Measurements from ENCODE around the gene ITPR1. TPM values are rescaled to one million over a fixed set of nuclear protein-coding genes. Genes with fewer than 3 reads are reported as not detected.

The ITPR1 gene
- total RNA-seq, 1 experiment from 2014 or later = 11.3 TPM

- intact Hi-C loops (cut with micrococcal nuclease; ENCODE audit: unreplicated experiment) = no loop called here
- no peak overlapping the region for H3K4me3 ChIP-seq
- H3K27me3 ChIP-seq (ENCODE audit: insufficient read depth, low read depth) = no peaks in the 10 kb centered on the region
- no peak for TF ChIP-seq CTCF (conservative IDR thresholded peaks at IDR 0.05)
- no peak for TF ChIP-seq EZH2 (IDR thresholded peaks at IDR 0.05; ENCODE audit: low read depth)
- H3F3A ChIP-seq (ENCODE audit: insufficient read depth, low read depth) = peaks cover 4% of the 10 kb centered on the region; the same call in 1 of the 2 replicates
- DNase-seq = no peak
- POLR2A ChIA-PET (ENCODE audit: unreplicated experiment) = interaction anchor here (0.7 kb wide), 1 partner anchor 10 kb away, joined by 3 read pairs; no protein-coding TSS in a partner anchor
- H3K9me2 ChIP-seq (ENCODE audit: insufficient read depth) = no peaks in the 10 kb centered on the region
- H3K79me2 ChIP-seq (ENCODE audit: low read depth) = no peaks in the 10 kb centered on the region
- no peak overlapping the region for H2AFZ ChIP-seq
- H3K9me3 ChIP-seq (ENCODE audit: insufficient read depth, low read depth) = no peaks in the 10 kb centered on the region
- CTCF ChIA-PET = no interaction called here
- peaks cover 35% of the 10 kb centered on the region for H3K4me1 ChIP-seq (replicated peaks; ENCODE audit: insufficient read depth)
- H3K4me2 ChIP-seq = no peak overlapping the region
- no peaks in the 10 kb centered on the region for H3K36me3 ChIP-seq (ENCODE audit: low read depth)
- BruUV-seq (replicated peaks) = no TSS peak
- H4K20me1 ChIP-seq (ENCODE audit: insufficient read depth) = no peaks in the 10 kb centered on the region
- H3K27ac ChIP-seq = no peak overlapping the region
These were observed 255.0 kb downstream of the ITPR1 start for GRCh38 chr3:4748127-4748526.

GRCh38 chr3:4748701-4749378 is 255.7 kb downstream of the ITPR1 start:
- Histone ChIP-seq H3K9me3 (ENCODE audit: insufficient read depth, low read depth) (no peaks in the 10 kb centered on the region), H3K36me3 (ENCODE audit: low read depth) (no peaks in the 10 kb centered on the region), H3K4me3 (no peak overlapping the region), H2AFZ (no peak overlapping the region), H3K4me2 (no peak overlapping the region), H3F3A (ENCODE audit: insufficient read depth, low read depth) (peaks cover 4% of the 10 kb centered on the region; the same call in 1 of the 2 replicates), H3K79me2 (ENCODE audit: low read depth) (no peaks in the 10 kb centered on the region), H4K20me1 (ENCODE audit: insufficient read depth) (no peaks in the 10 kb centered on the region), H3K9me2 (ENCODE audit: insufficient read depth) (no peaks in the 10 kb centered on the region), H3K4me1 (replicated peaks; ENCODE audit: insufficient read depth) (peaks cover 34% of the 10 kb centered on the region), H3K27me3 (ENCODE audit: insufficient read depth, low read depth) (no peaks in the 10 kb centered on the region), H3K27ac (no peak overlapping the region)
- no TSS peak for BruUV-seq (replicated peaks)
- intact Hi-C loops (cut with micrococcal nuclease; ENCODE audit: unreplicated experiment) = no loop called here
- CTCF ChIA-PET = no interaction called here
- POLR2A ChIA-PET (ENCODE audit: unreplicated experiment) = interaction anchor here (0.6 to 0.7 kb wide), 3 partner anchors 11 to 238 kb away, joined by 3 read pairs; no protein-coding TSS in a partner anchor
- TF ChIP-seq CTCF (conservative IDR thresholded peaks at IDR 0.05) (no peak), EZH2 (IDR thresholded peaks at IDR 0.05; ENCODE audit: low read depth) (no peak)
- no peak for DNase-seq

- H3K4me2 ChIP-seq = no peak overlapping the region
- ChIA-PET POLR2A (ENCODE audit: unreplicated experiment) (interaction anchor here (0.6 kb wide), 1 partner anchor 237 kb away, joined by 3 read pairs; no protein-coding TSS in a partner anchor), CTCF (no interaction called here)
- H3K4me3 ChIP-seq = no peak overlapping the region
- H3K27ac ChIP-seq = no peak overlapping the region
- no peaks in the 10 kb centered on the region for H3K9me2 ChIP-seq (ENCODE audit: insufficient read depth)
- no peaks in the 10 kb centered on the region for H3K27me3 ChIP-seq (ENCODE audit: insufficient read depth, low read depth)
- H3F3A ChIP-seq (ENCODE audit: insufficient read depth, low read depth) = peaks cover 4% of the 10 kb centered on the region; the same call in 1 of the 2 replicates
- no peaks in the 10 kb centered on the region for H3K79me2 ChIP-seq (ENCODE audit: low read depth)
- BruUV-seq (replicated peaks) = no TSS peak
- DNase-seq = no peak
- peaks cover 27% of the 10 kb centered on the region for H3K4me1 ChIP-seq (replicated peaks; ENCODE audit: insufficient read depth)
- H3K9me3 ChIP-seq (ENCODE audit: insufficient read depth, low read depth) = no peaks in the 10 kb centered on the region
- H2AFZ ChIP-seq = no peak overlapping the region
- TF ChIP-seq CTCF (conservative IDR thresholded peaks at IDR 0.05) (no peak), EZH2 (IDR thresholded peaks at IDR 0.05; ENCODE audit: low read depth) (no peak)
- no peaks in the 10 kb centered on the region for H4K20me1 ChIP-seq (ENCODE audit: insufficient read depth)
- H3K36me3 ChIP-seq (ENCODE audit: low read depth) = no peaks in the 10 kb centered on the region
- intact Hi-C loops (cut with micrococcal nuclease; ENCODE audit: unreplicated experiment) = no loop called here
These were observed 256.4 kb downstream of the ITPR1 start for GRCh38 chr3:4749567-4750002.

Measured in PC-9 (cell line).